ENCODE results near the gene NUDCD3.

Gene NUDCD3

DNA sequence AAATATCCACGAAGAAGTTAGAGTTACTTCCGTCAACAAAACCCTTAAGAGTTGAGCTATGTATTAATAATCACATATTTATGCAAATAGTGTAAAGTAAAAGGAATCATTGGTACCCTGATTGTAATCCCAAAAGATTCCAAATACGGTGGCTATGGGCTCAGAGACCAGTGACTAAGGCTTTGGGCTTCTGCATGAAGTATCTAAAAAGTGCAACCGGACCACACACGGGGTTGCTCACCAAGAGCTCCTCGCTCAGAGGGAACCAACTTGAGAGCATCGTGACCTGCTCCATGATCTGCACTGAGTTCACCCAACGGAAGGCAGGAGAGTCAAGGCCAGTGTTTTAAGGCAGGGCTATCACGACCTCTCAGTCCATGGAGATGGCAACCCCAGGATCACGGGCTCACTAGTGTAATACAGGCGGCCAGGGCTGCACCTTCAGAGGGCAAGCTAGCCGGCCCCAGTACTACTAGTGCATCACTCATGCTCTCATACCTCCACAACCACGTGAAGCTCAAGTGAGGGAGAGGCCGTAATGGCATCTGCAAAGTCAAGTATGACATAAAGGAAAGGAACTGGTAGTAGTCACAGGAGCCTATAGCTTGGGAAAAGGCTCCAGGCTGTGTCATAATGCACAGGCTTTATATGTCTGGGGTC, 87.9 kb downstream of the NUDCD3 start:
- TF ChIP-seq, protein P1, sequence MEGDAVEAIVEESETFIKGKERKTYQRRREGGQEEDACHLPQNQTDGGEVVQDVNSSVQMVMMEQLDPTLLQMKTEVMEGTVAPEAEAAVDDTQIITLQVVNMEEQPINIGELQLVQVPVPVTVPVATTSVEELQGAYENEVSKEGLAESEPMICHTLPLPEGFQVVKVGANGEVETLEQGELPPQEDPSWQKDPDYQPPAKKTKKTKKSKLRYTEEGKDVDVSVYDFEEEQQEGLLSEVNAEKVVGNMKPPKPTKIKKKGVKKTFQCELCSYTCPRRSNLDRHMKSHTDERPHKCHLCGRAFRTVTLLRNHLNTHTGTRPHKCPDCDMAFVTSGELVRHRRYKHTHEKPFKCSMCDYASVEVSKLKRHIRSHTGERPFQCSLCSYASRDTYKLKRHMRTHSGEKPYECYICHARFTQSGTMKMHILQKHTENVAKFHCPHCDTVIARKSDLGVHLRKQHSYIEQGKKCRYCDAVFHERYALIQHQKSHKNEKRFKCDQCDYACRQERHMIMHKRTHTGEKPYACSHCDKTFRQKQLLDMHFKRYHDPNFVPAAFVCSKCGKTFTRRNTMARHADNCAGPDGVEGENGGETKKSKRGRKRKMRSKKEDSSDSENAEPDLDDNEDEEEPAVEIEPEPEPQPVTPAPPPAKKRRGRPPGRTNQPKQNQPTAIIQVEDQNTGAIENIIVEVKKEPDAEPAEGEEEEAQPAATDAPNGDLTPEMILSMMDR (IDR thresholded peaks at IDR 0.05; ENCODE audit: insufficient read depth, low read depth, low read length, missing control alignments): no peak
- H3K4me3 ChIP-seq (ENCODE audit: low read depth, low read length): no peak overlapping the region
- no peak for DNase-seq (ENCODE audit: low read depth)

DNA sequence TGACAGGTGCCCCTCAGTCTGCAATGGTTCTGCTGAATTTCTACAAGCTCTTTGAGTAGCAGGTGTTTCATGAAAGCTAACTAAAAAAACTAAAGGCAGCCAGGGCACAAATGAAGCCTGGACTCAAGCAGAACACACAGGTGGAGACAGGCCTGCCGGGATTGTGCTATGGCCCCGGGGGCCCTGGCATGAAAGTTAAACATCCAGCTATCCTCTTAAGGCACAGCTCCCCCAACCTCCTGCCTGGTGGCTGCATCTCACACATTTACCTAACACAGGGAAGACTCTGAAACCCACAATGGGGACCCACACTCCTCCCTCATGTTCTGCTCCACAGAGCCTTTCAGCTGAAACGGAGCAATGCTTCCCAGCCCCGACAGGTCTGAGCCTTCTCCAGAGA, 88.8 kb downstream of the NUDCD3 start:
- TF ChIP-seq, protein P1 (IDR thresholded peaks at IDR 0.05; ENCODE audit: insufficient read depth, low read depth, low read length, missing control alignments): no peak
- no peak for DNase-seq (ENCODE audit: low read depth)
- H3K4me3 ChIP-seq (ENCODE audit: low read depth, low read length): no peak overlapping the region

GRCh38 chr7:44400033-44400511, 90.4 kb downstream of the NUDCD3 start:
- DNase-seq (ENCODE audit: low read depth): no peak
- no peak overlapping the region for H3K4me3 ChIP-seq (ENCODE audit: low read depth, low read length)
- TF ChIP-seq, protein P1 (IDR thresholded peaks at IDR 0.05; ENCODE audit: insufficient read depth, low read depth, low read length, missing control alignments): no peak

DNA sequence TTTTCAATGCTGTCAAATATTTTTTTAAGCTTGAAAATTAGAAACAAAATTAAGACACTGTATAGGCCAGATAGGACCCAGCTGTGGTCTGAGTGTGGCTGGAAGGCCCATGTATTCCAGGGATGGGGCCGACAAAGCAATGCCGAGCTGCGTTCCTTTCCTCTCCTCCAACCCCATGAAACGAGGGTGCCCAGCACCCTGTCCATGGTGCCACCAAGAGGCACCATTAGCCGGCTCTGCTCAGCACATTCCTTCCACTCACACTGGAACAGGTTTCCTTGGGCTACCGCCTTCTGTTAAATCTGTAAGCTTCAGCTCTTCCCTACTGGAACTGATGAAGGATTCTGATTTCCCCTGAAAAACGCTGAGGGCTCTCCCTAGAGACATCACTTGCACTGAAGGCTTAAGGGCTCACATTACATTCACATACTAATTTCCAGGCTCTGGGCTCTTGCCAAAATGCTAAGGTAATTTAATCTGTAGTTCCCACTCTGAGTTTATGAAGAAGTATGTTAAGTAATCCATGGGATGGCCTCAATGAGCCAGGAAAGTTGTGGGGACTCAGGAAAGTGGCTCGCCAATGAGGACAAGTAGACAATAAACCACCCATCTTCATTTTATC, 91.4 kb downstream of the NUDCD3 start:
- TF ChIP-seq, protein P1 (IDR thresholded peaks at IDR 0.05; ENCODE audit: insufficient read depth, low read depth, low read length, missing control alignments): no peak
- no peak overlapping the region for H3K4me3 ChIP-seq (ENCODE audit: low read depth, low read length)
- no peak for DNase-seq (ENCODE audit: low read depth)

- no peak overlapping the region for H3K4me3 ChIP-seq (ENCODE audit: low read depth, low read length)
- DNase-seq (ENCODE audit: low read depth): no peak
- TF ChIP-seq, protein P1 (IDR thresholded peaks at IDR 0.05; ENCODE audit: insufficient read depth, low read depth, low read length, missing control alignments): no peak
Observed at GRCh38 chr7:44398511-44398911, 91.9 kb downstream of the NUDCD3 start.

DNA sequence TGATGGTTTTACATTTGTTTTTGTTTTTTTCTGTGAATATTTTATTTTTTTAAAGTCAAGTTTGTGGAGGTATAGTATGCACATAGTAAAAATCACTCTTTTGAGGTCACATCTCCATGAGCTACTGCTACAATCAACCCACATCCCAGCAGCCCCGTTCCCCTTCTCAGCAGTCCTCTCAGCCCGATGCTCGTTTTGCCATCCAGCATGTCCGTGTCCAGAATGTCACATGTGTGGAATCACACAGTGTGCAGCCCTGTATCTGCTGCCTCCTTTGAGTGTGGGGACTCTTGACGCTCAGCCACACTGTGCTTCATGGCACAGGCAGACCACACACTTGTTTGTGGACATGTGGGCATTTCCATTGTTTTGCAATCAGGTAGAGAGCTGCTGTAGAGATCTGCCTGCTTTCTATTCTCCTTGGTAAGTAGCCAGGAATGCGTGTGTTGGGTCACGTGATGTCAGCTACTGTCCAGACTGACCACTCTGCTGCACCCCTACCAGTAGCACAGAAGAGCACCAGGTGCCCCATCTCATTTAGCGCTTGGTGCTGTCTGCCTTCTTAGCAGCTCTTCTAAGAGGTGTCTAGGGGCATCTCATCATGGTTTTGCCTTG, 93.4 kb downstream of the NUDCD3 start:
- DNase-seq (ENCODE audit: low read depth): no peak
- TF ChIP-seq, protein P1 (IDR thresholded peaks at IDR 0.05; ENCODE audit: insufficient read depth, low read depth, low read length, missing control alignments): no peak
- H3K4me3 ChIP-seq (ENCODE audit: low read depth, low read length): no peak overlapping the region
